ENCODE data around the gene USP25.

USP25 gene

DNA sequence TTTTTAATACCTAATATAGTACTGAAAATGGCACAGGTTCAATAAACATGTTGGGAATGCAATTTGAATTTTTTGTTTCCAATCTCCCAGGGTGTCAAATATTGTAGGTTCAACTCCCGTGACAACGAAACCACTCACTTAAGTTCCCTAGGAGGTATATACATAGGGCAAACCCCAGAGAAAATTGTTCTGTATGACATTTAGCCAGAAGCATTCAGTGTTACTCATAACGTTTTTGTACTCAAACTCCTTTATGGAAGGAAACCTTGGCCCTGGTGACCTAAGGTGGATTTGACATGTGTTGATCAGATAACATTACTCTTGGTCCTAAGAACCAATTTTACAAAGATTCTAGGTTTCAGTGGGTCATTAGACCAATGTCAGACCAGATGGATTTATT lies 110.6 kb downstream of the USP25 start:
- H3K27me3 Mint-ChIP-seq: no peaks in the 10 kb centered on the region
- no peaks in the 10 kb centered on the region for H3K4me1 Mint-ChIP-seq
- no peak overlapping the region for H3K4me3 Mint-ChIP-seq
- no peak overlapping the region for H3K27ac Mint-ChIP-seq
- no peaks in the 10 kb centered on the region for H3K9me3 Mint-ChIP-seq
- DNase-seq (no peak), ATAC-seq (no peak)

GRCh38 chr21:15841856-15842564 lies 112.2 kb downstream of the USP25 start:
- no peaks in the 10 kb centered on the region for H3K27me3 Mint-ChIP-seq
- no peak for ATAC-seq
- no peak for DNase-seq
- H3K27ac Mint-ChIP-seq: no peak overlapping the region
- H3K4me1 Mint-ChIP-seq: no peaks in the 10 kb centered on the region
- no peaks in the 10 kb centered on the region for H3K9me3 Mint-ChIP-seq
- H3K4me3 Mint-ChIP-seq: no peak overlapping the region

GRCh38 chr21:15842565-15842880 lies 112.7 kb downstream of the USP25 start:
- Mint-ChIP-seq H3K9me3 (no peaks in the 10 kb centered on the region), H3K27ac (no peak overlapping the region), H3K4me3 (no peak overlapping the region), H3K27me3 (no peaks in the 10 kb centered on the region), H3K4me1 (no peaks in the 10 kb centered on the region)
- ATAC-seq (no peak), DNase-seq (no peak)

- Mint-ChIP-seq H3K9me3 (no peaks in the 10 kb centered on the region), H3K27ac (no peak overlapping the region), H3K27me3 (no peaks in the 10 kb centered on the region), H3K4me3 (no peak overlapping the region), H3K4me1 (no peaks in the 10 kb centered on the region)
- no peak for DNase-seq
- no peak for ATAC-seq
Measured at GRCh38 chr21:15843766-15844165, 114.0 kb downstream of the USP25 start.

DNA sequence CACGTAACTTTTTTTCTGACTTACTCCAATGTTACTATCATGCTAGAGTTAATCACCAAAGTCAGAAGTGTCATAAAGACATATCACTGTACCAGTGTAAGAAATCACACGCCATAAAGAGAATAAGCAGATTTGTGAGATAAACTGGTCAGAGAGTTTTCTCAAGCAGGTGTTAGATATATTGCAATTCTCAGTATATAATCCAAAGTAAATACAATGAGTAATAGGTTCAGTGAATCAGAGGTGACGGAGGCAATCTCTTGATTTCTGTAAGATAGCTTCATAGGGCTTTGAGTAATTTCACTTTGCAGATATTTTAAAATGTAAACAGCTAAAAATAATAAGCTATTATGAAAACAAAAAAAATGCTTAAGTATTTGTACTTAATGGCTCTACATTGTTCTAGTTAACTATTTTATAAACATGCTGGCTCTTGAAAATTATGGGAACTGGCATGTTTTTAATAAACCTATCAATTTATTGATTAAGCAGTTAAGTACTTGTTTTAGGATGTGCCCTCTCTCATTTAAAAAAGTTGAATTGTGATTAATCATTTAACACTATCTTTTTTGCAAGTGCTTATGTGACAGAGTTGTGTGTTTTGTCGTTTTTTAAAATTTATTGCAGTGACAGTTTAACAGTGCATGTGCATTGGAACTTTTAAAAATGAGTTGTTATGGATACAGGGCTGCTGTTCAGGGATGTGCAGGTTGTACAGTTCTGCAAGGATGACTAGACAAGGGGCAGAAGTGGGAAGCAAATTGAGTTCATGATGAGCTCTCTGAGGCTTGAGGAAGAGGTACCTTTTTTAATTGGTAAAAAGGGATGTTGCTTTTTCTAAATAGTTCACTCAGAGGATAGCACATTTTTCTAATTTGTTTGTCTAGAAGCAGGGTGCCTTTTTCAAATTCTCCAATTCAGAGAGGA lies 119.1 kb downstream of the USP25 start:
- Mint-ChIP-seq H3K27ac (no peak overlapping the region), H3K27me3 (no peaks in the 10 kb centered on the region), H3K4me3 (no peak overlapping the region), H3K9me3 (no peaks in the 10 kb centered on the region), H3K4me1 (no peaks in the 10 kb centered on the region)
- DNase-seq (no peak), ATAC-seq (no peak)

DNA sequence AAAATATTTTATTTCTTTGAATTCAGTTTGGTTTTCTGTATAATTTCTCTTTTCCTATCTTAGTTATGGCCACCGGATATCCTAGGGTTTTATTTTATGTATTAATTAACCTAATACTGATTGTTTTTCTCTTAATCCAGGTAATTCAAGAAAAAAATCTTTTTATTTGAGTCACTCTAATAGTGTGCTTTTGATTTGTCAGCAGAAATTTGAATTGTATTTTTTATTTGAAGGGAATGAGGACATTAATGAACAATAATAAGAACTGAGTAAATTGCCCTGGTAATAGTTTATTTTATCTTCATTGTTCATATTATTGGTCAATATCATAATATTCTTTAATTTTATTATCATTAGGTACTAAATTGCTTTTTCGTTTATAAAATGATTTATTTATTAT lies 120.1 kb downstream of the USP25 start:
- no peak for DNase-seq
- no peak overlapping the region for H3K4me3 Mint-ChIP-seq
- H3K27ac Mint-ChIP-seq: no peak overlapping the region
- H3K27me3 Mint-ChIP-seq: no peaks in the 10 kb centered on the region
- no peaks in the 10 kb centered on the region for H3K4me1 Mint-ChIP-seq
- H3K9me3 Mint-ChIP-seq: no peaks in the 10 kb centered on the region
- ATAC-seq: no peak

DNA sequence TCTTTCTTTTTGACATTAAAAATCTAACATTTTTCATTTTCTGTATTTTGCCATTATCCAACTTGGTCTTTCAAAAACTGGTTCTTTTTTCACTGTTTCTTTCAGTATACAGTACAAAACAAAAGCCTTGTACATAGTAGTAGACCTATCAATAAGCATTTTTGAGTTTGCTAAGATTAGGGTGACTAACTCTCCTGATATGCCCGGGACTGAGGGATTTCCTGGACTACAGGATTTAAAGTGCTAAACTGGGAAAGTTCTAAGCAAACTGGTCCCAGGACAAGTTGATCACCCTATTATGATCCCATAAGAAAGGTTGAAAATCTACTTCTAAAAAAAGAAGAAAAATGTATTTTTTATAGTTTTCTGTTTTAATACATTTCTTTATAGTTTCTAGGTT lies 120.9 kb downstream of the USP25 start:
- H3K9me3 Mint-ChIP-seq: no peaks in the 10 kb centered on the region
- DNase-seq (no peak), ATAC-seq (no peak)
- no peak overlapping the region for H3K4me3 Mint-ChIP-seq
- H3K27me3 Mint-ChIP-seq: no peaks in the 10 kb centered on the region
- H3K27ac Mint-ChIP-seq: no peak overlapping the region
- no peaks in the 10 kb centered on the region for H3K4me1 Mint-ChIP-seq

GRCh38 chr21:15852146-15852545 lies 122.4 kb downstream of the USP25 start:
- H3K4me1 Mint-ChIP-seq: no peaks in the 10 kb centered on the region
- H3K27ac Mint-ChIP-seq: no peak overlapping the region
- no peak overlapping the region for H3K4me3 Mint-ChIP-seq
- no peaks in the 10 kb centered on the region for H3K9me3 Mint-ChIP-seq
- no peak for DNase-seq
- H3K27me3 Mint-ChIP-seq: no peaks in the 10 kb centered on the region
- no peak for ATAC-seq

- no peaks in the 10 kb centered on the region for H3K9me3 Mint-ChIP-seq
- no peaks in the 10 kb centered on the region for H3K27me3 Mint-ChIP-seq
- no peak overlapping the region for H3K4me3 Mint-ChIP-seq
- H3K4me1 Mint-ChIP-seq: no peaks in the 10 kb centered on the region
- DNase-seq (no peak), ATAC-seq (no peak)
- no peak overlapping the region for H3K27ac Mint-ChIP-seq
Measured at GRCh38 chr21:15853126-15853525, 123.3 kb downstream of the USP25 start.

DNA sequence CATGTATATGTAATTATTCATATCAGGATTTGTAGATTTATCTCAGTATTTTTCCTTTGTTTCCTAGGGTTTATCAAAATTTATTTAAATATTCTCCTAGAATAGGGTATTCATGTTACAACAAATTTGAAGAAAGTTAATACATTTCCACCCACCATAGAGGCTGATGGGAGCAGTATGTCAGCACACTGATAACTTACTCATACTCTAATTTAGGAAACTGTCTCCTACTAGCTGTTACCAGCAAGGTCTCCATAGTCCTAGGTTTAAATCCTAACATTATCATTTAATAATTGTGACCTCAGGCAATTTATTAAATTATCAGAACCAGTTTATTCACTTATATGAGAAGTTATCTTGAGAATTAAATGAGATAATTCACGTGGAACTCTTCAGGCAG lies 127.0 kb downstream of the USP25 start:
- DNase-seq (no peak), ATAC-seq (no peak)
- no peak overlapping the region for H3K4me3 Mint-ChIP-seq
- no peaks in the 10 kb centered on the region for H3K9me3 Mint-ChIP-seq
- no peak overlapping the region for H3K27ac Mint-ChIP-seq
- no peaks in the 10 kb centered on the region for H3K4me1 Mint-ChIP-seq
- no peaks in the 10 kb centered on the region for H3K27me3 Mint-ChIP-seq

- Mint-ChIP-seq H3K9me3 (no peaks in the 10 kb centered on the region), H3K27me3 (no peaks in the 10 kb centered on the region), H3K27ac (no peak overlapping the region), H3K4me1 (no peaks in the 10 kb centered on the region), H3K4me3 (no peak overlapping the region)
- DNase-seq (no peak), ATAC-seq (no peak)
Measured at GRCh38 chr21:15857740-15858139, 128.0 kb downstream of the USP25 start.

DNA sequence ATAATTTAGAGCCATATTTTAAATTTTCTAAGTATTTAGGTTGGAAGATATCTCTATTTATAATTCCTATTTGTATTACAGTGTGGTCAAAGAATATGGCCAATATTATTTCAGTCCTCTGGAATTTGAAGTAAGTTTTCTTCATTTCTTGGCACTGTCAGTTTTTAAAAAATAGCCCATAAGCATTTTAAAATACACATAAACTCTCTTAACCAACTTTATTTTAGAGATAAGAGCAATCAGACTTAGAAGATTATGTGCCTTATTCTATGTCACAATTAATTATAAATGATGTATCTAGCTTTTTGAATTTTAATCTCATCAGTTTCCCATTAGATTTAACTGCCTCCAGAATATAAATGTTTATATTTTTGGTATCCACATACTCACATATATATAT lies 130.8 kb downstream of the USP25 start:
- no peaks in the 10 kb centered on the region for H3K4me1 Mint-ChIP-seq
- DNase-seq (no peak), ATAC-seq (no peak)
- no peak overlapping the region for H3K27ac Mint-ChIP-seq
- H3K27me3 Mint-ChIP-seq: no peaks in the 10 kb centered on the region
- no peaks in the 10 kb centered on the region for H3K9me3 Mint-ChIP-seq
- no peak overlapping the region for H3K4me3 Mint-ChIP-seq

DNA sequence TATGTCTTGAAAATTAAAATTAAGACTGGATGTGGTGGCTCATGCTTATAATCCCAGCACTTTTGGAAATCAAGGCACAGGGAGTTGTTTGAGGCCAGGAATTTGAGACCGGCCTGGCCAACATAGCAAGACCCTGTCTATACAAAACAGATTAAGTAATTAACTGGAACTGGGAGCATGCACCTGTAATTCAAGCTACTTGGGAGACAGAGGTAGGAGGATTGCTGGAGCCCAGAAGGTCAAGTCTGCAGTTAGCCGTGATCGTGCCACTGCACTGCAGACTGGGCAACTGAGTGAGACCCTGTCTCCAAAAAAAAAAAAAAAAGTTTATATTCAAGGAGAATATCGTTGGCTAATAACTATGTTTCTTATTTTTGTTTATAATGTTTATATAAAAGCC lies 139.2 kb downstream of the USP25 start:
- no peak for ATAC-seq
- H3K9me3 Mint-ChIP-seq: no peaks in the 10 kb centered on the region
- H3K27ac Mint-ChIP-seq: no peak overlapping the region
- DNase-seq: no peak
- H3K4me3 Mint-ChIP-seq: no peak overlapping the region
- H3K27me3 Mint-ChIP-seq: no peaks in the 10 kb centered on the region
- no peaks in the 10 kb centered on the region for H3K4me1 Mint-ChIP-seq

- Mint-ChIP-seq H3K27me3 (no peaks in the 10 kb centered on the region), H3K9me3 (no peaks in the 10 kb centered on the region), H3K4me1 (no peaks in the 10 kb centered on the region), H3K4me3 (no peak overlapping the region), H3K27ac (no peak overlapping the region)
- ATAC-seq (no peak), DNase-seq (no peak)
Measured at GRCh38 chr21:15870819-15871218, 141.0 kb downstream of the USP25 start.

DNA sequence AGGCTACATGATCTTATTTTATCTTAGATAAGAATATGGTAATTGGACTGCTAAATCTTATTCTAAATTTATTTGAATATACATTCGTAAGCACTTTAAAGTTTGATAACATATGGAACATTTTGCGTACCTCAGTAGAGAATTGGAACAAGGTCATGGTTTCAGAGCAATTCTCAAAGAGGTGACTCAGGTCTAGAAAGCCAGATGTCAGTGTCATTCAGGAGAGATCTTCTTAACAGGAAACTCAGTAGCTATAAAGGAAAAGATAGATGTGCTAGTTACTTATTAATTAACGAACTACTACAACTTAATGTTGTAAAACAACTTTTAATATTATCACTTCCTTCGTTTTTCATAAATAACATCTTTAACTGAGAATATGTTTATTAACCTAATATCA lies 142.5 kb downstream of the USP25 start:
- H3K9me3 Mint-ChIP-seq: no peaks in the 10 kb centered on the region
- DNase-seq (no peak), ATAC-seq (no peak)
- H3K27ac Mint-ChIP-seq: no peak overlapping the region
- H3K27me3 Mint-ChIP-seq: no peaks in the 10 kb centered on the region
- H3K4me3 Mint-ChIP-seq: no peak overlapping the region
- no peaks in the 10 kb centered on the region for H3K4me1 Mint-ChIP-seq

GRCh38 chr21:15874615-15875014 lies 144.8 kb downstream of the USP25 start:
- ATAC-seq (no peak), DNase-seq (no peak)
- H3K4me3 Mint-ChIP-seq: no peak overlapping the region
- H3K4me1 Mint-ChIP-seq: no peaks in the 10 kb centered on the region
- H3K9me3 Mint-ChIP-seq: no peaks in the 10 kb centered on the region
- H3K27ac Mint-ChIP-seq: no peak overlapping the region
- H3K27me3 Mint-ChIP-seq: no peaks in the 10 kb centered on the region

DNA sequence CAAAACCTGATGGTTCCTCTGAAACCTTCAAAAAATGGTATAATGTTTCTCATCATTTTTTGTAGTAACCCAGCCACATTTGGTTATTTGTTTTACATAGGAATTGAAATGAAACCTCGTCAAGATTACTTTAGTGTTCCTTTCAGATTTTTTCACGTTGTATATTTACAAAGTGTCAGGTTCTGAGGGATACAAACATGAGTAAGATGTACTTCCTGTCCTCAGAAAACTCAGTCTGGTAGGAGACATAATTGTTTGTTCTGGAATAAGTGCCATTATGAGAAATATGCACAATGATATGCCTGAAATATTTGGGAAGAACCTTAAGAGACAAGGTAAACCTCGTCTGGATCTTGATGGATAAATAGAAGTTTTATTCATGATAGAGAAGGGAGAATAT lies 145.5 kb downstream of the USP25 start:
- ATAC-seq (no peak), DNase-seq (no peak)
- no peak overlapping the region for H3K27ac Mint-ChIP-seq
- H3K4me3 Mint-ChIP-seq: no peak overlapping the region
- H3K4me1 Mint-ChIP-seq: no peaks in the 10 kb centered on the region
- no peaks in the 10 kb centered on the region for H3K27me3 Mint-ChIP-seq
- peaks cover under 1 to 1% of the 10 kb centered on the region in 2 donors for H3K9me3 Mint-ChIP-seq

All from stimulated activated naive CD8-positive, alpha-beta T cell treated with anti-CD3 and anti-CD28 coated beads, Interleukin-15, amount 100 ng/mL, for 72 hours (primary cell).